AG10803 (cell line): ENCODE measurements around the gene RAB11FIP3.

Experiments
- DNase-seq: peaks from one replicate; pipeline ENCODE4 v3.0.0; 2010; ENCODE audit warnings: low read depth
- H3K4me3 ChIP-seq: 2 replicates; pipeline ENCODE4 v1.5.1; 2011; ENCODE audit warnings: mild to moderate bottlenecking, low read length, control low read depth
- TF ChIP-seq, protein P1 (sequence below): conservative IDR thresholded peaks from 2 replicates; pipeline ENCODE4 v1.5.1; 2011; ENCODE audit warnings: mild to moderate bottlenecking, low read length, control low read depth, inconsistent platforms

Gene RAB11FIP3

DNA sequence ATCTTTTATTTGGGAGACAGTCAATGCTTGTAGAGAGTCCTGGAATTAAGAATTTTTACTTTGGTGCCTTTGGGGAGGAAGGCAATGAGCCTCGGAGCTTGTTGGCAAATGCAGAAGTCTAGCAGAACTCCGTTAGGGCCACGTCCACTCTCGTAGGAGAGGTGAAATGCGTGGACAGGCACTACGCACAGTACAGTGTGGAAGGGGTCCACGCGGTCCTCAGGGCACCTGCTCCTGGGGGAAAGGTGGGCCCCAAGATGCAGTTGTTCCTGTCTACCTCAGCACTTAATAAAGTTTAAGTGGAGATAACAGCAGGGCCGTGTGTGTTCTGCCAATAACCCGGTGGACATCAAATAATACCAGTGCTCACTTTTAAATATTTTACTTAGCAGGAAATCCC lies 1.8 kb downstream of the RAB11FIP3 start:
- peak overlapping the region; percentile 81 for H3K4me3 ChIP-seq
- DNase-seq, result no peak
- TF ChIP-seq, protein P1, sequence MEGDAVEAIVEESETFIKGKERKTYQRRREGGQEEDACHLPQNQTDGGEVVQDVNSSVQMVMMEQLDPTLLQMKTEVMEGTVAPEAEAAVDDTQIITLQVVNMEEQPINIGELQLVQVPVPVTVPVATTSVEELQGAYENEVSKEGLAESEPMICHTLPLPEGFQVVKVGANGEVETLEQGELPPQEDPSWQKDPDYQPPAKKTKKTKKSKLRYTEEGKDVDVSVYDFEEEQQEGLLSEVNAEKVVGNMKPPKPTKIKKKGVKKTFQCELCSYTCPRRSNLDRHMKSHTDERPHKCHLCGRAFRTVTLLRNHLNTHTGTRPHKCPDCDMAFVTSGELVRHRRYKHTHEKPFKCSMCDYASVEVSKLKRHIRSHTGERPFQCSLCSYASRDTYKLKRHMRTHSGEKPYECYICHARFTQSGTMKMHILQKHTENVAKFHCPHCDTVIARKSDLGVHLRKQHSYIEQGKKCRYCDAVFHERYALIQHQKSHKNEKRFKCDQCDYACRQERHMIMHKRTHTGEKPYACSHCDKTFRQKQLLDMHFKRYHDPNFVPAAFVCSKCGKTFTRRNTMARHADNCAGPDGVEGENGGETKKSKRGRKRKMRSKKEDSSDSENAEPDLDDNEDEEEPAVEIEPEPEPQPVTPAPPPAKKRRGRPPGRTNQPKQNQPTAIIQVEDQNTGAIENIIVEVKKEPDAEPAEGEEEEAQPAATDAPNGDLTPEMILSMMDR, result no peak

DNA sequence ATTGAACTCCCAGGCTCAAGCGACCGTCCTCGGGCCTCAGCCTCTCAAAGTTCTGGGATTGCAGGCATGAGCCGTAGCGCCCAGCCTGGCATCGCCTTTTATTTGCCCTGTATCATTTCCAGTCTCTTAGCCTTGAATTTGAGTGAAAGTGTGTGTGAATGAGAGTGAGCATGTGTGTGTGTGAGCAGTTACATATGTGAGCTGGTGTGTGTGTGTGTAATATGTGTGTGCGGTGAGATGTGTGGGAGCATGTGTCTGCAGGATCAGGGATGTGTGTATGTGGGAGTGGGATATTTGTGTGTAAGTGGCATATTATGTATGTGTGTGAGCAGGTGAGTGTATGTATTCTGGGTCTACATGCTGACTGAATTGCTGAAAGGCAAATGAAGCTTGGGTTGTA lies 5.5 kb downstream of the RAB11FIP3 start:
- TF ChIP-seq, protein P1, result no peak
- no peak for DNase-seq
- H3K4me3 ChIP-seq, result no peak overlapping the region

DNA sequence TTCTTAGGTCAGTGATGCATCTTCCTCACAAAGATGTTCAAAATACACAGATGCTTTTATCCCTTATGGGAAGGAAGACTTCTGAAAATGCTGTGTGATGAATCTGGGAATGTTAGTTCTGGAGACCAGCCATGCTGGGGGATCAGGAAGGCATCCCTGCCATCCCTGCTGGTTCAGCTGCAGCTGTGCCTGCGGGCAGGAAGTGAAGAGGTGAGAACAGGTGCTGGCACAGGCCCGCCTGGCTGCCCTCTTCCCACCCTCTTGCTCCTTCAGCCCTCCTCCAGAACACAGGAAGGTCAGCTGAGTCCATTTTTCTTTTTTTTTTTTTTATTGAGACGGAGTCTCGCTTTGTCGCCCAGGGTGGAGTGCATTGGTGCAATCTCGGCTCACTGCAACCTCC lies 15.2 kb downstream of the RAB11FIP3 start:
- TF ChIP-seq, protein P1, result no peak
- no peak for DNase-seq
- H3K4me3 ChIP-seq, result no peak overlapping the region

DNA sequence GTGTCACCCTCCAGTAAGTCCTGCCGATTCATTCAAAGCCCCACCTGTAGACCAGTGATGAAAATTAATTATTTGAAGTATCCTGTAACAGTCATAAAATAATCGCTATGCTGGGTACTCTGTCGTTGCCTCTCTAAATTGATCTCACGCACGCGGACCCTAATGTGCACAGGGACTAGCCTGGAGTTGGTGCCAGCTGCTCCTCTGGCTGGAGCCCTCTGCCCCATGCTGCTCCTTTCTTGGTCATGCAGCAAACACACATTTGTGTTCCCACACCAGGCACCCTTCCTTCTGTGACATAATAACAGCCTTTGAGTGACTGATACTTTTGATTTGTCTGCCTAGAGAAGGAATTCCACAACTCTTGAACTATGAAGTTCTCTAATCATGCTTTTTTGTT lies 16.0 kb downstream of the RAB11FIP3 start:
- no peak for DNase-seq
- TF ChIP-seq, protein P1, result no peak
- H3K4me3 ChIP-seq, result no peak overlapping the region

DNA sequence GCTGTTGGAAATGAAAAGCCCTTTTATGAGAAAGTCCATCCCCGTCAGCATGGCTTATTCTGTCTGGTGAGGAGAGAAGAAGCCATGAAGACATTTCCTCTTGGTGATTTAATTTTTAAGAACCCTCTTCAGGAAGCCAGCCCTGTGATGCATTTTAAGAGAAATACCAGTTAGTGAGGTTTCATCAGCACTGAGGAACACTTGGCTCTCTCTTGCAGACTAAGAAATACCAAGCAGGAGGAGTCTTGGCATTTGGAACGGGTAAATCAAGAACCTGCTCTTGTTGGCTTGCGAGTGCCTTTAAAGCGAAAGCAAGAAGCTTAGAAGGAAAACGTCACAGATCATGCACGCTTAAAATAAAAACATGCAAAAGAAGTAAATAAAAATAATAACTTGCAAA lies 17.5 kb downstream of the RAB11FIP3 start:
- DNase-seq, result no peak
- no peak overlapping the region for H3K4me3 ChIP-seq
- TF ChIP-seq, protein P1, result no peak

DNA sequence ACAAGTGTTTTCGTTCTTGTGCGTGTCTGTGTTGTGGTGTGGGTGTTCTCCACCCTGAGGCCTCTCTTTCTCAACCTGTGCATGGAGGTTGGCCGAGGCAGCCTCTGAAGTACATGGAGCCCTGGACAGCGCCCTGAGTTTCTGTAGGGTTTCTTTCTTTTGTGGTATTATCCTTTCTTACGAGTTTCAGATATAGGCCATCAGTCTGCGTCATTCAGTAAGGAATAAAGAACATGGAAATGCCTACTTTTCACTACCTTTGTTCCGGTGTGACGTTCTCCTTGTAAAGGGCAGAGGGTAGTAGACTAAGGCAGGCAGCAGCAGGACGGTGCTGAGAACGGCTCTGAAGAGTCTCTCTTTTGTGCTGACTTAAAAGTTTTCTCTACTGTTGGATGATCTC lies 18.6 kb downstream of the RAB11FIP3 start:
- H3K4me3 ChIP-seq, result no peak overlapping the region
- TF ChIP-seq, protein P1, result no peak

DNA sequence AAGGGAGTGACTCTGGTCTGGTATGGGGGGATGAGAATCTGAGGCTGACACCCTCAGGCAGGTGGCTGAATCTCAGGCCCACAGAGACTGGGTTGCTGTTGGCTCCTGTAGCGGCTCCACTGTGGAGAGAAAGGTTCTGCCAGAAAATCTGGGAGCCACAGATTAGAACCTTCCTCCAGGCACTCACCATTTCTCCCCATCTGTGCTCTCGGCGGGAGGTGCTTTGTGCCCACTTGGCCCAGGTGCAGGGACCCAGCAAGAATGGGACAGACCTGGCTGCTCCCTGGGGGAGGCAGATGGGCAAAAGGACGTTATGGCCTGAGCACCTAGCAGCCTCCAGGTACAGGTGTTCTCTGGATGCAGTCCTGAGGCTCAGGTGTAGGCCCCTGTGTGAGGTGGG lies 20.1 kb downstream of the RAB11FIP3 start:
- H3K4me3 ChIP-seq, result no peak overlapping the region
- DNase-seq, result no peak
- TF ChIP-seq, protein P1, result no peak

More for the DNA sequence above, 18.6 kb downstream of the RAB11FIP3 start:
- DNase-seq, result no peak
